Ishikawa (cell line): ENCODE data around the gene ARHGEF1.

Experiments used
- CEBPB ChIP-seq: IDR thresholded peaks from 2 replicates; pipeline ENCODE4 v1.6.1; 2012
- CREB1 ChIP-seq: IDR thresholded peaks from 2 replicates; pipeline ENCODE4 v1.6.1; 2012; ENCODE audit warnings: low read depth
- EP300 ChIP-seq: IDR thresholded peaks from 2 replicates; pipeline ENCODE4 v1.6.1; 2012; ENCODE audit warnings: borderline replicate concordance
- FOXM1 ChIP-seq: IDR thresholded peaks from 2 replicates; pipeline ENCODE4 v1.6.1; 2012; ENCODE audit warnings: low read depth, borderline replicate concordance
- MAX ChIP-seq: IDR thresholded peaks from 2 replicates; pipeline ENCODE4 v1.6.1; 2012
- NFIC ChIP-seq: IDR thresholded peaks from 2 replicates; pipeline ENCODE4 v1.6.1; 2012
- RAD21 ChIP-seq: IDR thresholded peaks from 2 replicates; pipeline ENCODE4 v1.6.1; 2012; ENCODE audit warnings: low read depth
- REST ChIP-seq: IDR thresholded peaks from 2 replicates; pipeline ENCODE4 v1.6.1; 2012; ENCODE audit warnings: low read depth, mild to moderate bottlenecking
- TAF1 ChIP-seq: IDR thresholded peaks from 2 replicates; pipeline ENCODE4 v1.6.1; 2012; ENCODE audit warnings: low read depth, mild to moderate bottlenecking
- TCF12 ChIP-seq: IDR thresholded peaks from 2 replicates; pipeline ENCODE4 v1.6.1; 2012; ENCODE audit warnings: low read depth
- TEAD4 ChIP-seq: IDR thresholded peaks from 2 replicates; pipeline ENCODE4 v1.6.1; 2012
- YY1 ChIP-seq: IDR thresholded peaks from 2 replicates; pipeline ENCODE4 v1.6.1; 2012; ENCODE audit warnings: low read depth
- TF ChIP-seq, protein P1 (sequence below): IDR thresholded peaks from 2 replicates; pipeline ENCODE4 v1.6.1; 2012

DNA sequence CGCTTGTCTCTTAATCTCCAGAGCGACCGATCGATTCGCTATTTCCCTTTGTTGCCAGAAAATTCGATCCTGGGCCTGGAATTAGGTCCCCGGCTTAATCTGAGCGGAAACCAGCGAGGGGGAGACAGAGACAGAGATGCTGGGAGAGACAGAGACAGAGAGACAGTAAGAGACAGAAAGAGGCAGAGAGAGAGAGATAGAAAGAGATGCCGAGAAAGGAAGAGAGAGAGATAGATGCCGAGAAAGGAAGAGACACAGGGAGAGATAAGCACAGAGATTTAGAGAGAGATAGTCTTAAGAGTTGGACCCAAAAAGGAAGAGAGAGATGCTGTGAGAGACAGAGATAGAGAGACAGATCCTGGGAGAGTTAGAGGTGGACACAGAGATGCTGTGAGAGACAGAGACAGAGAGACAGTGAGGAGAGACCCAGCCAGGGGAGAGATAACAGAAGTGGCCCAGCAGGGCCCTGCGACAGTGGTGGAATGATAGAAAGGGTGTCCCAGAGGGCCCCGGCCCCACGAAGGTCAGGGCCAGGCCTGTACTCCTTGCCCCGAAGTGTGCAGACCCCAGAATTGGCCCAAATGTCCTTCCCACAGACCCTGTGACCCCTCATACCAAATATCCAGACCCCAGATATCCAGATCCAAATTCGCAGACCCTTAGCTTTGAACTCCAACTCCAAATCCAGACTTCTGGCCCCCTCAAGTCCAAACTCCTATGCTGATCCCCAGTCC, 43.9 kb downstream of the ARHGEF1 start:
- TF ChIP-seq NFIC (no peak), REST (no peak), EP300 (no peak), RAD21 (no peak), TAF1 (no peak), YY1 (no peak), MAX (no peak), CREB1 (no peak), TCF12 (no peak), FOXM1 (no peak), TEAD4 (no peak), CEBPB (no peak)
- TF ChIP-seq, protein P1, sequence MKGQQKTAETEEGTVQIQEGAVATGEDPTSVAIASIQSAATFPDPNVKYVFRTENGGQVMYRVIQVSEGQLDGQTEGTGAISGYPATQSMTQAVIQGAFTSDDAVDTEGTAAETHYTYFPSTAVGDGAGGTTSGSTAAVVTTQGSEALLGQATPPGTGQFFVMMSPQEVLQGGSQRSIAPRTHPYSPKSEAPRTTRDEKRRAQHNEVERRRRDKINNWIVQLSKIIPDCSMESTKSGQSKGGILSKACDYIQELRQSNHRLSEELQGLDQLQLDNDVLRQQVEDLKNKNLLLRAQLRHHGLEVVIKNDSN: no peak
